ENCODE data around the gene HSD17B14. TPM values are rescaled to one million over a fixed set of nuclear protein-coding genes. Genes with fewer than 3 reads are reported as not detected.

Gene HSD17B14
- total RNA-seq, 2 experiments from 2014 or later = 0.93 to 1.3 TPM

DNA sequence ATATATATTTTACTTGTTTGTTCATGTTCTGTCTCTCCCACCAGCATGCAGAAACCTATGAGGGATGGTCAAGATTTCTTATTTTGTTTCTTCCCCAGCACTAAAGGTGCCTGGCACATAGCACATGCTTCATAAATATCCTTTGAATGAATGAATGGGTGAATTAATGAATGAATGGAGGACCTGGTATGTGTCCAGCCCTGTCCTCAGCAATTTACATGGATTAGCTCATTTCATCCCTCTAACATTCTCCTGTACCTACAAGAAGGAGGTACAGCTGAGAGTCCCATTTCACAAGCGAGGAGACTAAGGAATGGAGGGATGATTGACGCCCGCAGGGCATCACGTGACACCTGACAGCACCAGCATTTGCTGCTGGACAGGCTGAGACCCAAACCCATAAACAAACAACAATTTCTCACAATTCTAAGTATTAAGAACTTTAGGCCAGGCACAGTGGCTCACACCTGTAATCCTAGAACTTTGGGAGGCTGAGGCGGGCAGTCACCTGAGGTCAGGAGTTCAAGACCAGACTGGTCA lies 18.6 kb downstream of the HSD17B14 start:
- POLR2A ChIA-PET = no interaction called here

DNA sequence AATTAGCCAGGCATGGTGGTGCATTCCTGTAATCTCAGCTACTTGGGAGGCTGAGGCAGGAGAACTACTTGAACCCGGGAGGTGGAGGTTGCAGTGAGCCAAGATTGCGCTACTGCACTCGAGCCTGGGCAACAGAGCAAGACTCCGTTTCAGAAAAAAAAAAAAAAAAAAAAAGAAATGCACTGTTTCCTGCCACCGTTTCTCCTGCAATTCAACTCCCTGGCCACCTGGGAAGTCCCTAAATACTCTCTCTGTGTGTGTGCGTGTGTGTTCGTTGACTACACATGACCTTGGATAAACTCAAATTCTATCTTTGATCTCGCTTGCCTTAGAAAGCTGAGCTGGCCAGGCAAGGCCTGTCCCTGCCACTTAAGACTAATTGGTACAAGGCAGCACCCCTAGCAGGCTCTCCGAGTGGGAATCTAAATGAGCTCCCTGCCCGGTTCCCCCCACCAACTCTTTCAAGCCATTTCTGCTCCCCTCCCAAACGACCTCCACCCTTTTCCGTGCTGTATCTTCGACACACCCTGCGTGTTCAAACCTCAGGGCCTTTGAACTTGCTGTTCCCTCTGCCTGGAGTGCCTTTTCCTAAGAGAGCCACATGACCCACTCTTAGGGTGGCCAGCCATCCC lies 20.3 kb downstream of the HSD17B14 start:
- Histone ChIP-seq H3K9me3 (ENCODE audit: control insufficient read depth in 1 of 2, insufficient read depth in 1 of 2, low read length in 2 of 2) (no peaks in the 10 kb centered on the region), H3K27ac (ENCODE audit: low read depth in 1 of 2, low read length in 2 of 2) (peak overlapping the region in 1 of 2 donors; percentile 41), H3K4me1 (ENCODE audit: insufficient read depth, low read length) (peaks cover 13% of the 10 kb centered on the region), H3K27me3 (ENCODE audit: control insufficient read depth in 1 of 2, insufficient read depth in 2 of 2, low read length in 2 of 2) (no peaks in the 10 kb centered on the region), H3K36me3 (ENCODE audit: insufficient read depth, low read length) (no peaks in the 10 kb centered on the region), H3K4me3 (ENCODE audit: low read length) (no peak overlapping the region)
- TF ChIP-seq, protein P1, sequence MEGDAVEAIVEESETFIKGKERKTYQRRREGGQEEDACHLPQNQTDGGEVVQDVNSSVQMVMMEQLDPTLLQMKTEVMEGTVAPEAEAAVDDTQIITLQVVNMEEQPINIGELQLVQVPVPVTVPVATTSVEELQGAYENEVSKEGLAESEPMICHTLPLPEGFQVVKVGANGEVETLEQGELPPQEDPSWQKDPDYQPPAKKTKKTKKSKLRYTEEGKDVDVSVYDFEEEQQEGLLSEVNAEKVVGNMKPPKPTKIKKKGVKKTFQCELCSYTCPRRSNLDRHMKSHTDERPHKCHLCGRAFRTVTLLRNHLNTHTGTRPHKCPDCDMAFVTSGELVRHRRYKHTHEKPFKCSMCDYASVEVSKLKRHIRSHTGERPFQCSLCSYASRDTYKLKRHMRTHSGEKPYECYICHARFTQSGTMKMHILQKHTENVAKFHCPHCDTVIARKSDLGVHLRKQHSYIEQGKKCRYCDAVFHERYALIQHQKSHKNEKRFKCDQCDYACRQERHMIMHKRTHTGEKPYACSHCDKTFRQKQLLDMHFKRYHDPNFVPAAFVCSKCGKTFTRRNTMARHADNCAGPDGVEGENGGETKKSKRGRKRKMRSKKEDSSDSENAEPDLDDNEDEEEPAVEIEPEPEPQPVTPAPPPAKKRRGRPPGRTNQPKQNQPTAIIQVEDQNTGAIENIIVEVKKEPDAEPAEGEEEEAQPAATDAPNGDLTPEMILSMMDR (IDR thresholded peaks at IDR 0.05) = no peak
- H3K27me3 Mint-ChIP-seq = no peaks in the 10 kb centered on the region
- H3K4me1 Mint-ChIP-seq (ENCODE audit: low read depth) = peaks cover 16% of the 10 kb centered on the region
- DNase-seq (peak in 3 of 14 experiments; percentile 31 to 74 (median 70)), ATAC-seq (ENCODE audit: poor library complexity) (peak; percentile 70)
- ChIA-PET CTCF (no interaction called here), POLR2A (interaction anchor here (0.6 kb wide), 1 partner anchor 20 kb away, joined by 3 read pairs; no protein-coding TSS in a partner anchor)
- H3K27ac Mint-ChIP-seq = peak overlapping the region; percentile 38
- H3K9me3 Mint-ChIP-seq = no peaks in the 10 kb centered on the region
- H3K4me3 Mint-ChIP-seq = peak overlapping the region; percentile 59
- H3K36me3 Mint-ChIP-seq (ENCODE audit: low read depth) = peaks cover 4% of the 10 kb centered on the region
- intact Hi-C loops (cut with DNase I, micrococcal nuclease) = no loop called here

More for the DNA sequence above, 18.6 kb downstream of the HSD17B14 start:
- H3K27me3 Mint-ChIP-seq = no peaks in the 10 kb centered on the region
- H3K4me3 Mint-ChIP-seq = no peak overlapping the region
- intact Hi-C loops (cut with DNase I, micrococcal nuclease) = no loop called here
- ATAC-seq (ENCODE audit: poor library complexity) = no peak
- H3K36me3 ChIP-seq (ENCODE audit: insufficient read depth, low read length) = no peaks in the 10 kb centered on the region
- peaks cover under 1% of the 10 kb centered on the region for H3K36me3 Mint-ChIP-seq (ENCODE audit: low read depth)
- H3K9me3 ChIP-seq (ENCODE audit: control insufficient read depth in 1 of 2, insufficient read depth in 1 of 2, low read length in 2 of 2) = no peaks in the 10 kb centered on the region
- H3K4me1 ChIP-seq (ENCODE audit: insufficient read depth, low read length) = no peaks in the 10 kb centered on the region
- H3K4me1 Mint-ChIP-seq (ENCODE audit: low read depth) = peaks cover 12% of the 10 kb centered on the region
- no peaks in the 10 kb centered on the region for H3K27me3 ChIP-seq (ENCODE audit: control insufficient read depth in 1 of 2, insufficient read depth in 2 of 2, low read length in 2 of 2)
- CTCF ChIA-PET = no interaction called here
- no peaks in the 10 kb centered on the region for H3K9me3 Mint-ChIP-seq
- no peak overlapping the region for H3K27ac Mint-ChIP-seq
- no peak for DNase-seq
- TF ChIP-seq, protein P1 (IDR thresholded peaks at IDR 0.05) = no peak
- no peak overlapping the region for H3K4me3 ChIP-seq (ENCODE audit: low read length)
- H3K27ac ChIP-seq (ENCODE audit: low read depth in 1 of 2, low read length in 2 of 2) = no peak overlapping the region

DNA sequence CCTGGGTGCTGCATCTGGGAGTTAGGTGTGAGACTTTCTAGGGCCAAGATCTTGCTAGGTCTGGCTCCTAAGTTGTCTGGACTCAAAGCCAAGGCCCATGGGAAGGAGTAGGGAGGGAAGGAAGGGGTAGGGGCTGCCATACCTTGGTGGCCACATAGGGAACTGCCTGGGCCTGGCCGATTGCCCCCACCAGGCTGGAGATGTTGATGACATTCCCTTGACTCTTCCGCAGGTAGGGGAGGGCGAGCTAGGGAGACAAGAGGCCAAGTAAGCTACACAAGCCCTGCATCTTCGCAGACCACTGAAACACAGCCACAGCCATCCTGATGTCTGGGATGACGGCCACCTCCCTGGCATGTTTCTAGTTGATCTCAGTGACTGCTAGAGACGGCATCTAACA lies 21.4 kb downstream of the HSD17B14 start:
- Histone ChIP-seq H3K27me3 (ENCODE audit: control insufficient read depth in 1 of 2, insufficient read depth in 2 of 2, low read length in 2 of 2) (no peaks in the 10 kb centered on the region), H3K4me1 (ENCODE audit: insufficient read depth, low read length) (peaks cover 22% of the 10 kb centered on the region), H3K36me3 (ENCODE audit: insufficient read depth, low read length) (no peaks in the 10 kb centered on the region), H3K9me3 (ENCODE audit: control insufficient read depth in 1 of 2, insufficient read depth in 1 of 2, low read length in 2 of 2) (no peaks in the 10 kb centered on the region), H3K27ac (ENCODE audit: low read depth in 1 of 2, low read length in 2 of 2) (no peak overlapping the region), H3K4me3 (ENCODE audit: low read length) (no peak overlapping the region)
- intact Hi-C loops (cut with DNase I, micrococcal nuclease) = no loop called here
- ChIA-PET POLR2A (interaction anchor here (0.7 kb wide), 1 partner anchor 1331 kb away, joined by 4 read pairs; the partner anchor contains the start of gene KPTN), CTCF (no interaction called here)
- H3K27ac Mint-ChIP-seq = no peak overlapping the region
- H3K36me3 Mint-ChIP-seq (ENCODE audit: low read depth) = peaks cover 4% of the 10 kb centered on the region
- DNase-seq = no peak
- H3K27me3 Mint-ChIP-seq = no peaks in the 10 kb centered on the region
- TF ChIP-seq, protein P1 (IDR thresholded peaks at IDR 0.05) = no peak
- ATAC-seq (ENCODE audit: poor library complexity) = no peak
- peaks cover 21% of the 10 kb centered on the region for H3K4me1 Mint-ChIP-seq (ENCODE audit: low read depth)
- no peaks in the 10 kb centered on the region for H3K9me3 Mint-ChIP-seq
- no peak overlapping the region for H3K4me3 Mint-ChIP-seq

Data from CD4-positive, alpha-beta T cell (primary cell).